Panc1 (cell line): Measurements from ENCODE around the gene TRDMT1. TPM values are rescaled to one million over a fixed set of nuclear protein-coding genes. Genes with fewer than 3 reads are reported as not detected.
A peak's percentile ranks its signal among the peaks of the same experiment; 100 is the strongest.

Source experiments
- ATAC-seq: fragments of 200-7000 bp; cut with Tn5 transposase; 2 replicates; pipeline ENCODE4 v1.9.1; 2020; ENCODE audit warnings: mild to moderate bottlenecking, moderate library complexity
- BruUV-seq: library from RNA; stranded (reverse); fragments of 400-500 nt; replicated peaks from 2 replicates; lab custom pipeline; 2021; lab: Mats Ljungman, UMichigan
- CTCF ChIA-PET: fragments of 300-600 bp; sonication (Branson Sonifier 250); formaldehyde crosslinking; loops from one replicate; lab custom pipeline; 2022; ENCODE audit warnings: antibody characterized with exemption; lab: Charles Lee
- POLR2A ChIA-PET: fragments of 300-600 bp; sonication (Branson Sonifier 250); formaldehyde crosslinking; loops from one replicate; lab custom pipeline; 2022; ENCODE audit warnings: antibody characterized with exemption; lab: Charles Lee
- DNase-seq: peaks from one replicate; pipeline ENCODE4 v3.0.0-alpha.2; 2010; ENCODE audit warnings: low read depth, low spot score
- H3K27ac ChIP-seq: 2 replicates; pipeline ENCODE4 v1.5.1; 2011; ENCODE audit warnings: mild to moderate bottlenecking, low read length, inconsistent platforms
- H3K27me3 ChIP-seq: fragments of 200-500 bp; sonication (Bioruptor generic); 2 replicates; pipeline ENCODE4 v1.6.0; 2014; ENCODE audit warnings: low read length, inconsistent platforms; ENCODE audit not compliant: control insufficient read depth, insufficient read depth
- H3K36me3 ChIP-seq: fragments of 200-500 bp; sonication (Bioruptor generic); 2 replicates; pipeline ENCODE4 v1.5.1; 2014; ENCODE audit warnings: inconsistent platforms, mild to moderate bottlenecking, low read length, moderate library complexity; ENCODE audit not compliant: control insufficient read depth, insufficient read depth
- H3K4me1 ChIP-seq: 2 replicates; pipeline ENCODE4 v1.5.1; 2011; ENCODE audit warnings: inconsistent platforms, mild to moderate bottlenecking, low read length, moderate library complexity; ENCODE audit not compliant: control insufficient read depth, insufficient read depth
- H3K4me3 ChIP-seq, 2 experiments: 2 replicates each; pipeline ENCODE4 v1.5.1; 2011 to 2012; ENCODE audit warnings: low read depth in 2 of 2, low read length in 2 of 2, mild to moderate bottlenecking in 2 of 2, inconsistent platforms in 1 of 2, moderate library complexity in 1 of 2
- H3K9me3 ChIP-seq: fragments of 200-500 bp; sonication (Bioruptor generic); 2 replicates; pipeline ENCODE4 v1.5.1; 2014; ENCODE audit warnings: low read depth, mild to moderate bottlenecking, inconsistent platforms, low read length, moderate library complexity; ENCODE audit not compliant: control insufficient read depth, insufficient read depth
- POLR2AphosphoS5 ChIP-seq: IDR thresholded peaks from 2 replicates; pipeline ENCODE4 v1.6.1; 2012; ENCODE audit warnings: mild to moderate bottlenecking, low read depth, low read length, moderate library complexity
- SIN3A ChIP-seq: IDR thresholded peaks from 2 replicates; pipeline ENCODE4 v1.6.1; 2012; ENCODE audit warnings: low read depth, mild to moderate bottlenecking, low read length, moderate library complexity, borderline replicate concordance; ENCODE audit not compliant: insufficient read depth
- TCF7L2 ChIP-seq: IDR thresholded peaks from 2 replicates; pipeline ENCODE4 v1.6.1; 2011; ENCODE audit warnings: mild to moderate bottlenecking, low read depth, low read length, inconsistent platforms
- in situ Hi-C: cut with HindIII; loops from 2 replicates; pipeline ENCODE4 v1.10.0; 2016; ENCODE audit warnings: low sequenced_read_pairs, low pct_unique_long_range_greater_than_20kb
- intact Hi-C: fragments of 100-400 bp; cut with micrococcal nuclease; formaldehyde crosslinking; loops from one replicate; pipeline ENCODE4 v1.10.0; 2022; ENCODE audit not compliant: unreplicated experiment
- total RNA-seq: library from RNA; stranded (reverse); gene quantifications from one replicate; pipeline ENCODE4 v1.2.1, GENCODE V29; 2021; ENCODE audit not compliant: unreplicated experiment
- TF ChIP-seq, protein P1 (sequence below): fragments of 450-650 bp; IDR thresholded peaks from 2 replicates; pipeline ENCODE4 v1.5.1; 2017; ENCODE audit warnings: mild to moderate bottlenecking
- TF ChIP-seq, protein P2 (sequence below), 2 experiments: IDR thresholded peaks; 2 replicates each; pipeline ENCODE4 v1.6.1; 2011 to 2012; ENCODE audit warnings: low read depth in 2 of 2, control low read depth in 1 of 2, low read length in 1 of 2, mild to moderate bottlenecking in 1 of 2, moderate library complexity in 1 of 2; ENCODE audit not compliant: insufficient read depth in 1 of 2

Gene TRDMT1
- total RNA-seq, 1 experiment from 2014 or later = 7.6 TPM

DNA sequence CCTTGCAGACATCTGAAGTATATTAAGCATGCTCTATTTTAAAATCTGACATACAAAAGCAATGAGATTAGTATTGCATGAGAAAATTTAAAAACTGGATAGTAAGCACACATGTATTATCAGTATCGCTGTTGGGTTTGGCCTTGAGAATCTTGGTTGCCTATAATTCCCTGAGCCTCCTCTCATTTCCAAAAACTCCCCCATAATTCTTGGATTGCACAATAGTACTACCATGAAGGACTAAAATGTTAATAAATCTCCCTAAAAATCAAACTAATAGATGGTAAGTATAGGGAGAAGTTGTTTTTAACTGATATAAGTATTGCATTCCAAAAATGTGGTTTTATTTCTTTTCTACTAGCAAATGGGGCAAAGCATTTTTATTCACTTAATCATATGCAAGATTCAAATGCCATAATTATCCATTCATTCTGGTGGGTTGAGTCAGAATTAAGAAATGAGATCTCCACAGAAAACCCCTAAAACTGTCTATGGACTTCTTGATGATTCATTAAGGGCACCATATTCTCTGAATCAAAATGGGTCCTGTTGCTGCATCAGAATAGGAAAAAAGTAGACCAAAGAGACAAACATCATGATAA, 16.3 kb upstream of the TRDMT1 start:
- Histone ChIP-seq H3K4me1 (peaks cover 51% of the 10 kb centered on the region), H3K9me3 (no peaks in the 10 kb centered on the region), H3K27me3 (no peaks in the 10 kb centered on the region), H3K27ac (peak overlapping the region; percentile 99), H3K4me3 (no peak overlapping the region), H3K36me3 (no peaks in the 10 kb centered on the region)
- POLR2A ChIA-PET = no interaction called here
- no peak for DNase-seq
- CTCF ChIA-PET = no interaction called here
- no TSS peak for BruUV-seq
- TF ChIP-seq, protein P1, sequence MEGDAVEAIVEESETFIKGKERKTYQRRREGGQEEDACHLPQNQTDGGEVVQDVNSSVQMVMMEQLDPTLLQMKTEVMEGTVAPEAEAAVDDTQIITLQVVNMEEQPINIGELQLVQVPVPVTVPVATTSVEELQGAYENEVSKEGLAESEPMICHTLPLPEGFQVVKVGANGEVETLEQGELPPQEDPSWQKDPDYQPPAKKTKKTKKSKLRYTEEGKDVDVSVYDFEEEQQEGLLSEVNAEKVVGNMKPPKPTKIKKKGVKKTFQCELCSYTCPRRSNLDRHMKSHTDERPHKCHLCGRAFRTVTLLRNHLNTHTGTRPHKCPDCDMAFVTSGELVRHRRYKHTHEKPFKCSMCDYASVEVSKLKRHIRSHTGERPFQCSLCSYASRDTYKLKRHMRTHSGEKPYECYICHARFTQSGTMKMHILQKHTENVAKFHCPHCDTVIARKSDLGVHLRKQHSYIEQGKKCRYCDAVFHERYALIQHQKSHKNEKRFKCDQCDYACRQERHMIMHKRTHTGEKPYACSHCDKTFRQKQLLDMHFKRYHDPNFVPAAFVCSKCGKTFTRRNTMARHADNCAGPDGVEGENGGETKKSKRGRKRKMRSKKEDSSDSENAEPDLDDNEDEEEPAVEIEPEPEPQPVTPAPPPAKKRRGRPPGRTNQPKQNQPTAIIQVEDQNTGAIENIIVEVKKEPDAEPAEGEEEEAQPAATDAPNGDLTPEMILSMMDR = no peak
- TF ChIP-seq SIN3A (no peak), POLR2AphosphoS5 (no peak), TCF7L2 (no peak)
- TF ChIP-seq, protein P2, sequence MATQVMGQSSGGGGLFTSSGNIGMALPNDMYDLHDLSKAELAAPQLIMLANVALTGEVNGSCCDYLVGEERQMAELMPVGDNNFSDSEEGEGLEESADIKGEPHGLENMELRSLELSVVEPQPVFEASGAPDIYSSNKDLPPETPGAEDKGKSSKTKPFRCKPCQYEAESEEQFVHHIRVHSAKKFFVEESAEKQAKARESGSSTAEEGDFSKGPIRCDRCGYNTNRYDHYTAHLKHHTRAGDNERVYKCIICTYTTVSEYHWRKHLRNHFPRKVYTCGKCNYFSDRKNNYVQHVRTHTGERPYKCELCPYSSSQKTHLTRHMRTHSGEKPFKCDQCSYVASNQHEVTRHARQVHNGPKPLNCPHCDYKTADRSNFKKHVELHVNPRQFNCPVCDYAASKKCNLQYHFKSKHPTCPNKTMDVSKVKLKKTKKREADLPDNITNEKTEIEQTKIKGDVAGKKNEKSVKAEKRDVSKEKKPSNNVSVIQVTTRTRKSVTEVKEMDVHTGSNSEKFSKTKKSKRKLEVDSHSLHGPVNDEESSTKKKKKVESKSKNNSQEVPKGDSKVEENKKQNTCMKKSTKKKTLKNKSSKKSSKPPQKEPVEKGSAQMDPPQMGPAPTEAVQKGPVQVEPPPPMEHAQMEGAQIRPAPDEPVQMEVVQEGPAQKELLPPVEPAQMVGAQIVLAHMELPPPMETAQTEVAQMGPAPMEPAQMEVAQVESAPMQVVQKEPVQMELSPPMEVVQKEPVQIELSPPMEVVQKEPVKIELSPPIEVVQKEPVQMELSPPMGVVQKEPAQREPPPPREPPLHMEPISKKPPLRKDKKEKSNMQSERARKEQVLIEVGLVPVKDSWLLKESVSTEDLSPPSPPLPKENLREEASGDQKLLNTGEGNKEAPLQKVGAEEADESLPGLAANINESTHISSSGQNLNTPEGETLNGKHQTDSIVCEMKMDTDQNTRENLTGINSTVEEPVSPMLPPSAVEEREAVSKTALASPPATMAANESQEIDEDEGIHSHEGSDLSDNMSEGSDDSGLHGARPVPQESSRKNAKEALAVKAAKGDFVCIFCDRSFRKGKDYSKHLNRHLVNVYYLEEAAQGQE (IDR thresholded peaks at IDR 0.05; ENCODE audit: insufficient read depth in 1 of 2, low read depth in 2 of 2, low read length in 1 of 2) = no peak
- in situ Hi-C loops = no loop called here
- intact Hi-C loops = no loop called here
- ATAC-seq = no peak

DNA sequence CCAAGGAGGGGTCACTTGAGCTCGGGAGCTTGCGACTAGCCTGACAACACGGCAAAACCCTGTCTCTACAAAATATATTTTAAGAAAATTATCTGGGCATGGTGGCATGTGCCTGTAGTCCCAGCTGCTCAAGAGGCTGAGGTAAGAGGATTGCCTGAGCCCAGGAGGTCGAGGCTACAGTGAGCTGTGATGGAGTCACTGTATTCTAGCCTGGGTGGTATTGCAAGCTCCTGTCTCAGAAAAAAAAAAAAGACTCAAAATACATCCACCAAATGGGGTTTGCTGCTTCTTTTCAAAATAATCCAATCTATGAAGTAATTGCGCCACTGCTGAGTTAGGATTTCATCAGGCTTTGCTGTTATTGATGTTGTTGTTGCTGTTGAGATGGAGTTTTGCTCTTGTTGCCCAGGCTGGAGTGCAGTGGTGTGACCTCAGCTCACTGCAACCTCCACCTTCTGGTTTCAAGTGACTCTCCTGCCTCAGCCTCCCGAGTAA, 15.5 kb upstream of the TRDMT1 start:
- Histone ChIP-seq H3K9me3 (no peaks in the 10 kb centered on the region), H3K4me3 (no peak overlapping the region), H3K27ac (peak overlapping the region; percentile 99), H3K27me3 (no peaks in the 10 kb centered on the region), H3K4me1 (peaks cover 59% of the 10 kb centered on the region), H3K36me3 (no peaks in the 10 kb centered on the region)
- intact Hi-C loops (no loop called here), in situ Hi-C loops (no loop called here)
- DNase-seq (no peak), ATAC-seq (no peak)
- TF ChIP-seq TCF7L2 (no peak), POLR2AphosphoS5 (no peak), SIN3A (no peak)
- TF ChIP-seq, protein P1 = no peak
- TF ChIP-seq, protein P2 (IDR thresholded peaks at IDR 0.05; ENCODE audit: insufficient read depth in 1 of 2, low read depth in 2 of 2, low read length in 1 of 2) = no peak
- no TSS peak for BruUV-seq
- ChIA-PET CTCF (interaction anchor here (0.8 kb wide), 1 partner anchor 10 kb away, joined by 3 read pairs; no protein-coding TSS in a partner anchor), POLR2A (interaction anchor here (0.6 to 0.9 kb wide), 3 partner anchors 10 to 14 kb away, joined by 3 to 7 read pairs (median 5); no protein-coding TSS in a partner anchor)
